ENCODE results near the gene PARP3. TPM values are rescaled to one million over a fixed set of nuclear protein-coding genes. Genes with fewer than 3 reads are reported as not detected.

The PARP3 gene
- total RNA-seq, result 10.3 TPM

GRCh38 chr3:51941798-51942602 is at the start of gene PARP3, which contains the start of gene RRP9:
Gene PARP3, plus strand, starts transcription at chr3:51942363. Its CDS starts 993 bp downstream, at chr3:51943356.
Gene RRP9, minus strand, starts transcription at chr3:51941904. Its CDS starts 37 bp downstream, at chr3:51941867.

GRCh38 chr3:51955175-51955892 is 13.2 kb downstream of the PARP3 start, which contains the start of gene GPR62:
Gene GPR62, plus strand, starts transcription at chr3:51955381. Its CDS starts 272 bp downstream, at chr3:51955653.

GRCh38 chr3:51967384-51968169 is 25.4 kb downstream of the PARP3 start, which contains the start of gene PCBP4:
Gene PCBP4, minus strand, starts transcription at chr3:51967454. Its CDS starts 6,214 bp downstream, at chr3:51961240.

GRCh38 chr3:51974963-51975851 is 33.0 kb downstream of the PARP3 start, which contains the start of gene ABHD14A:
Gene ABHD14A, plus strand, starts transcription at chr3:51975064. Its CDS starts 72 bp downstream, at chr3:51975136.

GRCh38 chr3:51982838-51983577 is 40.8 kb downstream of the PARP3 start, which contains the start of gene ACY1:
Gene ACY1, plus strand, starts transcription at chr3:51983535. Its CDS starts 530 bp downstream, at chr3:51984065.

GRCh38 chr3:51995346-51996163 is 53.4 kb downstream of the PARP3 start, which contains the start of gene RPL29:
Gene RPL29, minus strand, starts transcription at chr3:51995895. Its CDS starts 434 bp downstream, at chr3:51995461.

Other genes with a start within 250 kb of the PARP3 start
- gene GRM2, start 235.3 kb upstream of the PARP3 start, total RNA-seq, result 5.4 TPM
- not detected for gene IQCF6, start 163.1 kb upstream of the PARP3 start, total RNA-seq
- not detected for gene IQCF2, start 80.7 kb upstream of the PARP3 start, total RNA-seq
- gene IQCF5, start 66.8 kb upstream of the PARP3 start, total RNA-seq, result not detected
- not detected for gene IQCF1, start 39.0 kb upstream of the PARP3 start, total RNA-seq
- gene RRP9, start 459 bp upstream of the PARP3 start, total RNA-seq, result 14.9 TPM
- 0.27 TPM for gene GPR62, start 13.0 kb downstream of the PARP3 start, total RNA-seq
- 1,108 TPM for gene PCBP4, start 25.1 kb downstream of the PARP3 start, total RNA-seq
- gene ABHD14B, start 31.7 kb downstream of the PARP3 start, total RNA-seq, result 24.1 TPM
- gene ABHD14A, start 32.7 kb downstream of the PARP3 start, total RNA-seq, result 35.5 TPM
- 10.7 TPM for gene ACY1, start 41.2 kb downstream of the PARP3 start, total RNA-seq
- gene RPL29, start 53.5 kb downstream of the PARP3 start, total RNA-seq, result 573 TPM
- 8.1 TPM for gene DUSP7, start 114.2 kb downstream of the PARP3 start, total RNA-seq
- 3.1 TPM for gene POC1A, start 212.1 kb downstream of the PARP3 start, total RNA-seq

All from camera-type eye (tissue), 1 donor.